ENCODE measurements around the gene CALML3.

The CALML3 gene

DNA sequence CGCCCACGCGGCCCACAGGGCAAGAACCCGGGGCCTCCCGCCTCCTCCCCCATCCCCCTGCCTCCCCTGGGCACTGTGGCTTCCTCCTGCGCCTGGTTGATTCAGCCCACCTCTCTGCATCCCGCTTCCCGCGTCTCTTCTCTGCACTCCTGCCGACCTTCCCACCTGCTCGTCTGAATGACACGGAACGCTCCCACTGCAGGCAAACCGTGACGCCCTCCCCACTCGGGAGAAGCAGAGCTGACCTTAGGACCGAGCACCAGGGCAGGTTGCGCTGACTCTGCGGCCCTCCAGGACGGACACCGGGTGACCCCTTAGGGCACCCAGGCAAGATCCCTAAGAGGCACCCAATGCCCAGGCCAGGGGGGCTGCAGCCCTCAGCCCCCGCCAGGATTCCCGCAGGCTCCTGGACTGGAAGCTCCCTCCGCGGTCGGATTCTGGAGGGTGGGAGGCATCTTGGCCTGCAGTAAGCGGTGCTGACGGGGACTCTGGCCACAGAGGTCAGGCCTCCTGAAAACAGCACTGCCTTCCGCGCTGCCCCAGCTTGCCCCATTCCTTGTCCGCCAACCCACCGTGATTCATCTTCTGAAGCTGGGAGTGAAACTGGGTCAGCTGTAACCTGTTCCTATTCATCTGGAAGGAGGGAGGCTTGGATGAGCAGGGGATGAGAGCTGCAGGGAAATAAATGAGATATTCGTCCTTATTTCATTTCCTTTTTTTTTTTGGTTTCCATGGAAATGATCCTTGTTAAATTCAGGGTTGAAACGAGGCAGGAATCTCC, 990 bp downstream of the CALML3 start:
- no peak for DNase-seq (ENCODE audit: low spot score)

DNA sequence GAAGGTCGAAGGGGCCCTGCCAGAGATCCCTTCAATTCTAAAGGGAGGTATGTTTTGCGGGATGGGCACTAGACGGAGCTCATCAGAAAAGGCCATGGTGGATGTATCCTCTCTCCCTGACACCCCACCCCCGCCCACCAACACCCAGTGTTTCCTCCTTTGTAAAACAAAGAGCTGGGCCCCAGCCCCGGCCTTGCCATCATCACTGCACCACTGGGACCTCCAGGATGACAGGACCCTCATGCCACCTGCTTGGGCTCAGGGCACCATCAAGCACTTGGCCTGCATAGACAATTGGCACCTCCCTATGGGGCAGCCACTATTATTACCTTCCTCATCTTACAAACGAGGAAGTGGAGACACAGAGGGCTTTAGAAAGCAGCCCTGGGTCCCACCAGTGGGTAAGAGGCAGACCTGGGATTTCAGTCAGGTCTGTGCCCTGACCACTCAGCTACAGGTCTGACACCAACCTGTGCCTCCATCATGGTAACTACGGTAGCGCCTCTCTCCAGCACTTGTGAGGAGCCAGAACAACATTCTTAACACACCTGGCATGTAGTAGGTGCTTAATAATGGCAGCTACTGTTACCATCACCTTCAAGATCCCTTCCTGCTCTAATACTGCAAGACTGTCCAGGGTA, 2.0 kb downstream of the CALML3 start:
- DNase-seq (ENCODE audit: low spot score) = no peak

DNA sequence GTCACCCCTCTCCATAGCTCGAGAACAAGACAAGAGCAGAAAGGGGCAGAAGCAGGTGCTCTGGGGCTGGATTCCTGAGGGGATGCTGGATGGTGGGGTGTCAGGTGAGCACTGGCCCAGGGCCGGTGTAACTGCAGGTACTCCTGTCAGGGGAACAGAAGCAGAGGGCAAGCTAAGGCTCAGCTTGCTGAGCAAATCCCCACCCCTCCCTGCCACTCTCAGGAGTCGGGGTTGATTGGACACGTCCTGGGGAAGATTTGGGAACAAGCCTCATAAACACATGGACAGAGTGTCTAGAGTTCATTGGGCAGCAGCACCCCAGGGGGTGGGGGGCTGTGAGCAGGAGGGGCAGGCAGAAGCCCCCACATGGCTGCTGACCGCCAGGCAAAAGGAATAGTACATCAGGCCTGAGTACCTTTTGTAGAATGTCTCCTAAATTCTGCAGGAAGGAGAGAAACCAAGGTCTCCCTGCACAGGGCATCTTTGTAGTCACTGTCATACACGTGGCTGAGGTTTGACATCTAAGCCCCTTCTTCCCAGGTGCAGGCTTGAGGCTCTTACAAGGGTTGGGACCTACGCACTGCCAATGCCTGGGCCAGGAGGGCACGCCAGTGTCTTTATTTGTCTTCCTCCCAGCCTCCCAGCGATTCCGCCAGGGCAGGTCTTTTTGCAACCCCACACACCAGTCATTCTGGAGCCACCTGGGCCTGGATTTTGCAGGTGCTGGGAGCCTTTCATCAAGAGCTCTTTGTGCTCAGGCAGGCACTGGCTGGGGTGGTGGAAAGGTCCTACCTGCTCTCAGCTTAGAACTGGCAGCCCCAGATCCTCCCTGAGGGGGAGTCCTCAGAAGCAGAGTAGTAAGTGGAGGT, 2.8 kb downstream of the CALML3 start:
- no peak for DNase-seq (ENCODE audit: low spot score)

DNA sequence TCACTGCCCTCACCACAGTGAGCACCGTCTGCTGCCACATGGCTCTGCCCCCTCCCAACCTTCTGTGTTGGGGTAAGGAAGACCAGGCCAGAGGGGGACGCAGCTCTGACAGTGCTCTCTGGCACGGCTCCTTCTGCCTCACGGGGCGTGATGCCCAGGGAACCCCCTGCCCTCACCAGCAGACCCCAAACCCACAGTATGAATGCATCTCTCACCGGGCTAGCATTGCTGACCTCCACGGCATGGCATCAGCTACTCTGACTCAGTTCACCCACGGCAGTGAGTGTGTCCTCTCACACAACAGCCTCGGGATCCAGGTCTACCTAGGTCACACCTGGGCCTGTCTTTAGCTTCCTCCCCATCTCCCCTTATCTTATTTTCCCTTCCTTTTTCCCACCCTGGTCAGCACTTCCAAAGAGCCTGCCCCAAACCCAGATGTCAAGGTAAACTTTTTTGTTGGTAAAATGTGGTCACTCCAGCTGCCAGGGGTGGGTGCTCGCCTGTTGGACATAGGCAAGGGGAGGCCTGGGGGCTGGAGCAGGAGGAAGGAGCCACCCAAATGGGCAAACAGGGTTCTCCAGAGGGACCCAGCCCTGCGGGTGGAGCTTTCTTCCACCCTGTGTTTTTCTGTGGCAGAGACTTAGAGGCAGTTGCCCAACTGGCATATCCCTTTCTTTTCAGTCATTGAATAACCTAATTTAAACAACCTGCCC, 4.4 kb downstream of the CALML3 start:
- DNase-seq (ENCODE audit: low spot score) = no peak

DNA sequence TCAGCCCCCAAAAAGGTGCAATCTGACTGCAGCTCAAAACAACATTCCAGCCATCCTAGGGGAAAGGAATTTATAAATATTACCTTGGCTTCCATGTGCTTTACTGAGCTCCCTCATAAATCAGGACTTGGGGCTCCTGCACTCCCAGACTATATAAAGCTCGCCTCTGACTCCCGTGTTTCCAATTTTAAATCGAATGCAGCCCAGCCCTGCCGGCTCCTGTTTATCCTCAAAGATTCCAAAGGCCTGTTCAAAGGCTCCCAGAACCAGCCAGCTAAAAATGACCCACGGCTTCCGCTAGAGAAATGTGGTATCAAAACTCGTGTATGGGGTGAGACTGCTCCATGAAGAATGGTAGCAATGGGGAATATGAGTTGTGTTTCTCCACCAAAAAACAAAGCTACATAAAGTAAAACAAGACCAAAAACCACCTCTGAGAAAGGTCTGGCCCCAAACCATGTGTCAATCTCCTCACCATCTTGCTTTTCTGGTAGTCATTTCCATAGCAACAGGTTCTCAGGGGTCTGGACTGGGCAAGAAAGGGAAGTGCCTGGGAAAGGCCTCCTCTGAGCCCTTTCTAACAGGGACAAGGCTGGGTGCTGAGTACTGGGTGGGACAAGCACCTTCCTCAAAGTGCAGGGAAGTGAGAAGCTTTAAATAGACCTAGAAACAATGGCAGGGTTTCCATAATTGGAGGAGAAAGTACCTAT, 5.1 kb downstream of the CALML3 start:
- no peak for DNase-seq (ENCODE audit: low spot score)

DNA sequence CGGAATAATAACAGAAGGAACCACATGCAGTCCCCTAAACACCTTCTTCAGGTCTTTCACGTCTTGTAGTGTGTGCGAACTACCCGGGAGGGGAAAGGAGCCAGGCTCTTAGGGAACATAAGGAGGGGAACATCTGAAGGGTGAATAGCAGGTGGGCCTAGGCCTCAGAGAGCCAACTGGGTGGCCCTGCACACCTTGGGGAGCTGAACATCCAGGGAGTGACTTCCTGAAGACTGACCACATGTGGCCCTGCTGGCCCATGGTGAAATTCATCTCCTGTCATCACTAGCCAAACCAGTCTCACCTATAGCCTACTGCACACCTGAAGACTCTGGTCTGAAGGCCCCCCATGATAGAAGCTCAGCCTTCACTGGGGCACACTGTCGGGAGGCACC, 5.6 kb downstream of the CALML3 start:
- no peak for DNase-seq (ENCODE audit: low spot score)

DNA sequence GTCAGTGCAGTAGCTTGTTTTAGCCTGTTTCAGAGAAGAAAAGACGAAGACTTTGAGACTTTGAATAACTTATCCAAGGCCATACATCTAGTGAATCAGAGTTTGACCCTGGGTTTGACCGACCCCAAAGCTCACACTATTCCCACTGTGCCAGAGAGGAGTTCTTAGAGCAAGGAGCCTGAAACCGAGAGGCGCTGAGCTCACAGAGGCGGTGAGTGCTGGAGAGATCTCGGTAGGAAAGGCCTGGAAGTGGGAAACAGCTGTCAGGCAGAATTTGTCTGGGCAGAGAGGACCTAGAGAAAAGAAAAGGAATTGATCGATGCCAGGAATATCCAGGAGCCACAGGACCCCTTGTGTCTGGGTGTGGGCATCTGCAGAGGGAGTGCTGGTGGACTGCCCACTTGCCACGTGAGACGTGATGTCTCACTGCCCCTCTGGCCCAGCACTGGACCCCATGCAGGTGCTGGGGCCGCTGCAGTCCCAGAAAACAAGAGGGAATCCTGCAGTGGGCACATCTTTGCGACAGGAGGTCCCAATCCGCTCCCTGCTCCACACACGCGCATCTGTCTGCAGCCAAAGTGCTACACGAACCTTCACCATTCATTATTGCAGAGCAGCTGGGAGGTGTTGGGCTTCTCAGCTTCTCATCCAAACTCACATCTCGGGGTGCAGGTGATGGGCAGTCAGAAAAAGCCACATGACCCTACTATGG, 6.2 kb downstream of the CALML3 start:
- DNase-seq (ENCODE audit: low spot score) = no peak

DNA sequence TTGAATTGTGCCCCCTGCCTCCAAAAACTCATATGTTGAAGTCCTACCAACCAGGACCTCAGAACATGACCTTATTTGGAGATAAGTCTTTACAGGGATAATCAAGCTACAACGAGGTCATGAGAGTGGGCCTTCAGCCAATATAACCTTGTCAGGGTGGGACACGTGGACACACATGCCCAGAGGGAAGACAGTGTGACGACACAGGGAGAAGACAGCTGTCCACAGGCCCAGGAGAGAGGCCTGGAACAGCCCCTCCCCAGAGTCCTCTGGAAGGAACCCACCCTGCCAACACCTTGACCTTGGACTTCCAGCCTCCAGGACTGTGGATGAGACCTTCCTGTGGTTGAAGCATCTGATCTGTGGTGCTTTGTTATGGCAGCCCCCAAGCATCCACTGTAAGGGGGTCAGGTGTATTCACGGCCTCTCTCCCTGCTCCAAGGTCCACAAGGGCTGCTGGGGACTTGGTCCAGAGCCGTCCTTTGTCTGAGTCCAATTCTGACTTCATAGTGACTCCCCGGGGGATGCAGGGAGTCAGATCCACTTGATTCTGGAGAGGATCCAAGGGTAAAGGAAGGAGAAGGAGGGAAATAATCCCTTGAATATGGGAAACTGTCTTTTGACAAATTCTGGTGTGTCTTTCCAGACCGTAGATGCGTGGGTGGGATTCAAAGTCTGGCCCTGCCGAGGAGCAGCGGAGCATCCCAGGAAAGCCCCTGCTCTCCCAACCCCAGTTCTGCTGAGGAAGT, 7.0 kb downstream of the CALML3 start:
- no peak for DNase-seq (ENCODE audit: low spot score)

DNA sequence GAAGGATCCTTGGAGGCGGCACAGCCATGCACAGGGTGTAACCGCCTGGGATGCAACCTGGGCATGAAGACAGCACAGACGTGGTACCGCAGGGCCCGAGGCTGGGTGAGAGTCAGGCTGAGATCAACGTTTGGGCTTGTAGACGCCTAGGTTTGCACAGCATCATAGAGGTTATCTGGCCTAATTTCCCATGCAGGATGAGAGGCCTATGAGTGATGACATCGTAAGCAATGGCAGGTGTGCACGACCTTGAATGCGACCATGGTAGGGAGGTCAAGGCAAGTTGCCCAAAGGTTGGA, 7.5 kb downstream of the CALML3 start:
- no peak for DNase-seq (ENCODE audit: low spot score)

DNA sequence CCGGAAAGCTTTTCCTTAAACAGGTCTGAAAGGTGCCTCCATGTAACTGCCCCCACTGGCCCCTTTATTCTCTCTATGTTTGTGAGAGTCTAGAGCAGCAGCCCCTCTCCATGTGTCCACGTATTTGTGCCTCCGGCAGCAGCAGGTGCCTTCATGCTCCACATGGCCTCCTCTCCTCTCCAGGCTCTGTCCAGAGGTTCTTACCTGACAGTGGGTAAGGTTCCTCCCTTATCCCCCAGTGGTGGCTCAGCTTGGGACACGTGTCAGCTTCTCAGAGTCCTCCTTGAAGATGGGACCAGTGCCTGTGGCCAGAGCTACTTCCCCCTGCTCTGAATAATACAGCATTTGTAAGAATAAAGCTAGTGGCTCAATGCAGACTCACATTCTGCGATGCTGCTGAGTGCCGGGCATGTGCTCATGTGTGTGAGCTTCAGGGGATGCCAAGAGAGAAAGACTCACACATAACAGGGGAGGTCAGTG, 7.9 kb downstream of the CALML3 start:
- DNase-seq (ENCODE audit: low spot score) = no peak

DNA sequence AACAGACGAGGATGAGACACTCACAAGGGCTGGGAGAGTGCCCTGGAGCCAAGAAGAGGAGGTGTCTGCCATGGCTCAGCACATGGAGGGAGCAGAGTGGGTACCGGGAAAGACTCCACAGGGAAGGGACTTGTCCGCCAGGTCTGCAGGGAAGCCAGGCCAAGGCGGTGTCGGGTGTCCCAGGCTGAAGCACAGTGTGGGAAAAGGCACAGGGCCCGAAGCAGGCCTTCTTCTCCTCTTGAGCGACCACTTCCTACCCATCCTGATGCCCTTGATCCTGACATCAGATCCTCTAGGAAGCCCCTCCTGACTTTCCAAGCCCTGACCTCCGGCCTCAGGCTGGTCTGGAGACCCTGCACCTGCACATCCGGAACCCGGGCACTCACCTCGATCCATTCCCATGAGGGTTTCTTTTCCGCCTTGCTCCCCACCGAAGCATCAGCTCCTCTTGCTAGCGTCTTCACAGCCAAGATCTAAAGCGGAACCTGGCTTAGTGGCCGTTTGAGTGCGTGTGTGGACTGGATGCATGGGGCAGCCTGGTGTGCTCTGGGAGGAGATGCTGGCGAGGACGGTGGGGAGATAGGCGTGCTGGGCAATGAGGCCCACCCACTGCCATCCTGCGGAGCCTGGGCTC, 8.5 kb downstream of the CALML3 start:
- DNase-seq (ENCODE audit: low spot score) = no peak

DNA sequence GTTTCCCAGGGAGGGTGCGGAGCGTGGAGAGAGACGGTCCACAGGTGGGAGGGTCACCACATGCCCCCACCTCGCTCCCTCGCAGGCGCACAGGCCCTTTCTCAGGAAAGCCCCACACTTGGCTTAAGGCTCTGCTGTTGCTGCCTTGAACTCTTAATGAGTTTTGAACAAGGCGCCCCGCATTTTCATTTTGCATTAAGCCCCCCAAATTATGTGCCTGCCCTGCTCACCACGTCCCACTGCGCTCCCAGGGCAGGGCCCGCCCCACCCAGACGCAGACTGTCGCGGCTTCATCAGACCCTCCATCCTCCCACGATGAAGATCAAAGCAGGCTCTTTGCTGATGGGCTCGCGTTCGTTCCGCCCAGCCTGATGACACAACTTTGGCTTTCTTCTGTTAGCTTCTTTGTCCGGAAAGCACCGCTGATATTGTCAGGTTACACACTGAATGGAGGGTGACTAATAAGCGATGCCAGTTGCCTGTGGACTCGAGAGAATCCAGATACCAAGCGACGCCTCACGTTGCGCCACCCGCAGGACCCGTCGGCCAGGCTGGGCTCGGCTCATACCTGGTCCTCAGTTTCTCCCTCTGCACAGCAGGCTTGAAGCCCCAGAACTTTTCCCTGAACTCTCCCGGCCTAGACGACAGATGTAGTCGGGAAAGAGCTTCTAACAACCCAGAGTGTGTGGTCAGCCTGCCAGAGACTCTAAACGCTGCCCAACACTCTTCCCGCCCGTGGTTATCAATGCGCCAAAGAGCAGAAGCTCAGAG, 9.5 kb downstream of the CALML3 start:
- DNase-seq (ENCODE audit: low spot score) = no peak

DNA sequence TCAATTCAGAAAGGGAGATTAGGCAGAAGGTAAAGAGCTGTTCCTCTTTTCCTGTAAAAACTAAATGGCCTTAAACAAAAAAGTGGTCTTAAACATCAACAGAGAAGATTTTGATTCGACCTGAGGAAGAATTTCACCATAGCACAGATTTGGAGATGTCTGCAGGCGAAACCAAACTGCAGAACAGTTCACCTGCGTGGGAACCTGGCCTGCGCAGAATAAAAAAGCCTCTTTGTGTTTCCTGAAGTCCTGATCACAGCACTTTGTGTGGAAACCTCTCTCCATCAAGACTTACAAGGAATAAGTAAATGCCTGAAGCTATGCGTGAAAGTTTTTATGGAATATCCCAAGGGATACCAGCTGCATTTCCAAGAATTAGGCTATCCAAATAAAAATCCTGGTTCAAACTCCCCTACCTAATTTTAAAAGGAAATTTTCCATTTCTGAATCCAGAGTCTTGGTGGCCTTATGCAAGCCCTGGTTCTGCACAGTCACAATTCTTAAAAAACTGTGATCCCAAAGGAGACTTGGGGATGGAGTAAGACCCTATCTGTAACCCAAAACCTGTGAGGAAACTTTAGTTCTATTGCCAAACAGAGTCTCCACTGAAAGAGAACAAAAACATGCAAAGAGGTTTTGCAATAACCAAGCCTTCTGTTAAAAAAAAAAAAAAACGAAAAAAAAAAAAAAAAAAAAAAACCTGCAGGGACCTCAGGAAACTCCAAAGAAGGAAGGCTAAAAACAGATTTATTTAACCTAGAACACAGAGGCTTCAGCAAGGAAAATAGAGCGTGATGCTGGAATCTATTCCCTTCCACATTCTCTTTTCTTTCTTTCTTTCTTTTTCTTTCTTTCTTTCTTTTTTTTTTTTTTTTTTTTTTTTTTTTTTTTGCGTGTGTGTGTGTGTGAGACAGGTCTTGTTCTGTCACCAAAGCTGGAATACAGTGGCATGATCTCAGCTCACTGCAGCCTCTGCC, 10.4 kb downstream of the CALML3 start:
- DNase-seq (ENCODE audit: low spot score) = no peak

DNA sequence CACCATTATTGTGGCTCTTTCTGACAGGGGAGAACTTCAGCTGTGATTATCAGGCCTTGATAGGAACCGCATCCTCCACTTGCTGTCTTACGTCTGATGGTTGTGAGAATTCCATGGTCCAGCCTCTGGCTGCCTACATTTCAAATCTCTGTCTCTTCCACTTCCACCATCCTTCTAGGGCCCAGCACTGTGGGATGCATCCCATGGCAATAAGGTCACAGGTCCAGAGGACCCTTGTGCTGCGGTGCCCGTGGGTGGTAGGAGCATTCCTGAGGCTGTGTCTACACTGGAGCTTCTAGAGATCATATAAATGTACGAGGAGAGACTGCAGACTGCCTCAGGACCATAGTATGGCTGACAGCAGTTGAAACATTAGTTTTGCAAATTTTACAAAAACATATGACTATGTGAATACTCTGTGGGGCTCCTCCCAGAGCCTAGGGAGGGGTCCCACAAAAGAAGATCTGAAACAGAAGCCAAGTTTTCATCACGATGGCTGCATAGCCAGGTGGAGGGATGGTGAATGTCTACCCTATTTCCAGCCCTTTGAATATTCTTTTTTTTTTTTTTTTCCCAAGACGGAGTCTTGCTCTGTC, 11.8 kb downstream of the CALML3 start:
- no peak for DNase-seq (ENCODE audit: low spot score)

DNA sequence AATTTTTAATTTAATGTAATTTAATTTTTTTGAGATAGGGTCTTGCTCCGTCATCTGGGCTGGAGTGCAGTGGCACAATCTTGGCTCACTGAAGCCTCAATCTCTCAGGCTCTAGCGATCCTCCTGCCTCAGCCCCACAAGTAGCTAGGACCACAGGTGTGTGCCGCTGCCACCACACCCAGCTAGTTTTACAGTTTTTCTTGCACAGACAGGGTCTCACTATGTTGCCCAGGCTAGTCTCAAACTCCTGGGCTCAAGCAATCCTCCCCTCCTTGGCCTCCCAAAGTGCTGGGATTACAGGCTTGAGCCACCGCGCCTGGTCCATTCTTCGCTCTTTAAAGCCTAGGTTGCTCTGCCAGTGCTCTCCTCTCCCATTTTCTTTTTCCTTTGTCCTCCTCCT, 12.9 kb downstream of the CALML3 start:
- no peak for DNase-seq (ENCODE audit: low spot score)

DNA sequence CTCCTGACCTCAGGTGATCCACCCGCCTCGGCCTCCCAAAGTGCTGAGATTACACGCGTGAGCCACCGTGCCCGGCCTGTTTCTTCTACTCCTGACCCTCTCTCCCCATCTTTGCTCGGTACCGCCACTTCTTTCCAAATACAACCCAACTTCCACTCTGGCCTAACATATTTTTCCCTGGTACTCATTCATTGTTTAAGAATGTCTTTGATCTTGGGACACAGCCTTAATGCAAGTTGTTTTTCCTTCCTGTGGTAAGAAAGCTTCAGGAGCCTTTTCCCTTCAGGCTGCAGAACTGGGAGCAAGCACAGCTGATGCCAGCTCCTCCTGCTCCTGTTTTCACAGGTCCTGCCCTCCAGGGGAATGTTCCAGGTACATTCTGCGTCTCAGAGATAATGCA, 13.7 kb downstream of the CALML3 start:
- DNase-seq (ENCODE audit: low spot score) = no peak

DNA sequence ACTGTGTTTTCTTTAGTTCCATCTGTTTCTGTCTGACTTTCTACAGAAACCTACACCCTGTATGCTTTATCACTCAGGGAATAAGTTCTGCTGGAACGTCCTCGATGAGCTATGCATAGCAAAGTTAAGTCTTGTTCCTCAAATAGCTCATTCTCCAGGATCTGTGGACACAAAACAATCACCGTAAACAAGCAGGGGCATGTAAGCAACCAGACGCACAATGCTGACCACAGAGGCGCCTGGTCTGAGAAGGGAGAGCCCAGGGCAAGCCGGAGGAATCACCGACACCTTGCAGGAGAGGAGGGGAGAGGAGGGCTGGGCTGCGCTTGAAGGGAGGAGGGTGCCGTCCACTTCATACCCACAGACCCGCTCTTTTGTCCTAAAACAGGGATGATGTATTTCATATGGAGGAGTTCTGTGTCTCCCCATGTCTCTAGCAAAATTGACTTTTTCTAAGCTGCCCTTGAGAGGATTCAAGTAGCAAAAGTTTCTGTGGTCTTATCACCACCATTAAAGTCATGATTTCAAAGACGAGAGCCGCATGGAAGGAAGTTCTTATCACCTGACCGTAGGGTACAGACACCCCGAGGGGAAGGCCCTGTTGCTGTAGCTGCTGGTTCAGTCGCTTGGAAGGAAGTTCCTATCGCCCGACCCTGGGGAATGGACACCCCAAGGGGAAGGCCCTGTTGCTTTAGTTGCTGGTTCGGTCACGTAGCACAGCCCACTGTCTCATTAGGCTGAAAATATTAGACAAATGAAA, 14.3 kb downstream of the CALML3 start:
- no peak for DNase-seq (ENCODE audit: low spot score)

All from CD4-positive, alpha-beta T cell treated with Interleukin-15 for 4 hours (primary cell).